ENCODE data around the gene MEGF11. TPM values are rescaled to one million over a fixed set of nuclear protein-coding genes. Genes with fewer than 3 reads are reported as not detected.

MEGF11 gene
- total RNA-seq (2012; rRNA removed): not detected in 2 replicates

GRCh38 chr15:66253418-66254088 is at the start of gene MEGF11:
MEGF11 (minus strand) TSS chr15:66253750; CDS start chr15:66128403, 125,347 bp downstream.
- peak within 1 kb of the TSS; percentile 10 for H3K9ac ChIP-seq (ENCODE audit: low read depth, low read length)
- no peaks in the 10 kb centered on the region for H3K36me3 ChIP-seq (ENCODE audit: insufficient read depth, low read length)
- H3K27me3 ChIP-seq (ENCODE audit: control insufficient read depth, insufficient read depth, low read length): peaks cover 86% of the 10 kb centered on the region
- H3K4me1 ChIP-seq (ENCODE audit: control insufficient read depth, insufficient read depth, low read length): peaks cover 13% of the 10 kb centered on the region
- H3K4me2 ChIP-seq (ENCODE audit: low read length): peak within 1 kb of the TSS; percentile 98
- H3K9me3 ChIP-seq (replicated peaks; ENCODE audit: low read length): no peaks in the 10 kb centered on the region
- H3K4me3 ChIP-seq (ENCODE audit: low read length): peak within 1 kb of the TSS; percentile 72

GRCh38 chr15:66302489-66303278 is 49.1 kb upstream of the MEGF11 start:
- Histone ChIP-seq H3K9me3 (replicated peaks; ENCODE audit: low read length) (no peaks in the 10 kb centered on the region), H3K4me2 (ENCODE audit: low read length) (no peak overlapping the region), H3K27me3 (ENCODE audit: control insufficient read depth, insufficient read depth, low read length) (no peaks in the 10 kb centered on the region), H3K9ac (ENCODE audit: low read depth, low read length) (no peak overlapping the region), H3K36me3 (ENCODE audit: insufficient read depth, low read length) (no peaks in the 10 kb centered on the region), H3K4me3 (ENCODE audit: low read length) (no peak overlapping the region), H3K4me1 (ENCODE audit: control insufficient read depth, insufficient read depth, low read length) (peaks cover 10% of the 10 kb centered on the region)

- H3K36me3 ChIP-seq (ENCODE audit: insufficient read depth, low read length): no peaks in the 10 kb centered on the region
- no peaks in the 10 kb centered on the region for H3K27me3 ChIP-seq (ENCODE audit: control insufficient read depth, insufficient read depth, low read length)
- H3K9ac ChIP-seq (ENCODE audit: low read depth, low read length): no peak overlapping the region
- peaks cover 24% of the 10 kb centered on the region for H3K4me1 ChIP-seq (ENCODE audit: control insufficient read depth, insufficient read depth, low read length)
- H3K9me3 ChIP-seq (replicated peaks; ENCODE audit: low read length): no peaks in the 10 kb centered on the region
- no peak overlapping the region for H3K4me2 ChIP-seq (ENCODE audit: low read length)
- H3K4me3 ChIP-seq (ENCODE audit: low read length): no peak overlapping the region
Measured at GRCh38 chr15:66298803-66299251, 45.3 kb upstream of the MEGF11 start.

- H3K36me3 ChIP-seq (ENCODE audit: insufficient read depth, low read length): no peaks in the 10 kb centered on the region
- H3K9ac ChIP-seq (ENCODE audit: low read depth, low read length): no peak overlapping the region
- H3K4me3 ChIP-seq (ENCODE audit: low read length): no peak overlapping the region
- no peaks in the 10 kb centered on the region for H3K9me3 ChIP-seq (replicated peaks; ENCODE audit: low read length)
- H3K27me3 ChIP-seq (ENCODE audit: control insufficient read depth, insufficient read depth, low read length): no peaks in the 10 kb centered on the region
- H3K4me2 ChIP-seq (ENCODE audit: low read length): no peak overlapping the region
- H3K4me1 ChIP-seq (ENCODE audit: control insufficient read depth, insufficient read depth, low read length): peaks cover 32% of the 10 kb centered on the region
Measured at GRCh38 chr15:66296186-66296585, 42.6 kb upstream of the MEGF11 start.

DNA sequence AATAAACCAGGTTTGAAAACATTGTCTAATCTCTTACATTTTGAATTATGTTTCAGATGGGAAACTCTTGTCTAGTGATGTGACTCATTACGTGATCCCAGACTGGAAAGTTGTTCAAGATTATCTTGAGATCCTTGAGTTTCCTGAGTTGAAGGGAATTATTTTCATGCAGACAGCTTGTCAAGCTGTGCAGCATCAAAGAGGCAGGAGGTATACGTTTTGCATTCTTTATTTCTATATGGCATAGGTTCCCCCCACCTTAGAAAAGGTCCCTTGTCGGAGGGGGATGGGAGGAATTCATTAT is 41.3 kb upstream of the MEGF11 start:
- Histone ChIP-seq H3K36me3 (ENCODE audit: insufficient read depth, low read length) (no peaks in the 10 kb centered on the region), H3K9me3 (replicated peaks; ENCODE audit: low read length) (no peaks in the 10 kb centered on the region), H3K4me3 (ENCODE audit: low read length) (peak overlapping the region; percentile 83), H3K4me1 (ENCODE audit: control insufficient read depth, insufficient read depth, low read length) (peaks cover 32% of the 10 kb centered on the region), H3K9ac (ENCODE audit: low read depth, low read length) (peak overlapping the region; percentile 92), H3K27me3 (ENCODE audit: control insufficient read depth, insufficient read depth, low read length) (no peaks in the 10 kb centered on the region), H3K4me2 (ENCODE audit: low read length) (peak overlapping the region; percentile 96)

DNA sequence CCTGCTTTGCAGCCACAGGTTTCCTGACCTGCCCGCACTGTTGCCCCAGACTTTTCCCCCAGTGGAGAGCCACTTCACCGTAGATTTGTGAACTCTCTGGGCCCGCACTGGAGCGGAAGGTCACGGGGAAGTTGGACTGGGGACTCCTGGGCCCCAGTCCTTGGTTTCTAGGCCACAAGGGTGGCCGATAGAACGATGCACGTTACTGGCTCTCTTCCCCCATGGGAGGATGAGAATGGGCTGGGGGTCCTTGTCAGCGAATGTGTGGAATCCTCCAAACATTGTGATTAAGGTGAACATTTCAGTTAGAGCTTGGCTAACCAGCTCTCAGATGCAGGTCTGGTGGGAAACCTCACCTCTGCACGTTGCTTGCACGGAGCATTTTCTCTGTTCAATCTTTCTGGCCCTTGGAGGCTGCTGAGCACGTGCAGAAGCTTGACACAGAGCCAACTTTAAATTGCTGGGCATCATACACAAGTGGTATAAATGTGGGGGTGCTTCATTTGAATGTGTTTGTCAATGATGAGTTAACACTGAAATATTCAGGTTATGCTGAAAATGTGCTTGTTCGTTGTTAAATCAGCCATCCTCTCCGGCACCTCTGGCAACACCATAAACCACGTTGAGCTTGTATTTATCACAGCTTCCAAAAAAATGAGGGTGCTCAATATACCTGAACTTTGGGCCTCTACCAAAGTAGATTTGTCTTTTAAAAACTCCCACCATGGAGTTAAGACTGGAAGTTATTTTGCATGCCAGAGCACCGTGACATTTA is 40.8 kb upstream of the MEGF11 start:
- Histone ChIP-seq H3K4me2 (ENCODE audit: low read length) (peak overlapping the region; percentile 96), H3K36me3 (ENCODE audit: insufficient read depth, low read length) (no peaks in the 10 kb centered on the region), H3K4me3 (ENCODE audit: low read length) (peak overlapping the region; percentile 83), H3K9me3 (replicated peaks; ENCODE audit: low read length) (no peaks in the 10 kb centered on the region), H3K27me3 (ENCODE audit: control insufficient read depth, insufficient read depth, low read length) (no peaks in the 10 kb centered on the region), H3K9ac (ENCODE audit: low read depth, low read length) (peak overlapping the region; percentile 92), H3K4me1 (ENCODE audit: control insufficient read depth, insufficient read depth, low read length) (peaks cover 32% of the 10 kb centered on the region)

GRCh38 chr15:66293419-66294156 is 40.0 kb upstream of the MEGF11 start, which contains the start of gene DIS3L:
DIS3L (plus strand) TSS chr15:66293568; CDS start chr15:66293597, 29 bp downstream.
- H3K36me3 ChIP-seq (ENCODE audit: insufficient read depth, low read length): no peaks in the 10 kb centered on the region
- H3K4me3 ChIP-seq (ENCODE audit: low read length): peak within 1 kb of the TSS; percentile 83
- H3K9ac ChIP-seq (ENCODE audit: low read depth, low read length): peak within 1 kb of the TSS; percentile 92
- peak within 1 kb of the TSS; percentile 96 for H3K4me2 ChIP-seq (ENCODE audit: low read length)
- peaks cover 26% of the 10 kb centered on the region for H3K4me1 ChIP-seq (ENCODE audit: control insufficient read depth, insufficient read depth, low read length)
- H3K9me3 ChIP-seq (replicated peaks; ENCODE audit: low read length): no peaks in the 10 kb centered on the region
- no peaks in the 10 kb centered on the region for H3K27me3 ChIP-seq (ENCODE audit: control insufficient read depth, insufficient read depth, low read length)

DNA sequence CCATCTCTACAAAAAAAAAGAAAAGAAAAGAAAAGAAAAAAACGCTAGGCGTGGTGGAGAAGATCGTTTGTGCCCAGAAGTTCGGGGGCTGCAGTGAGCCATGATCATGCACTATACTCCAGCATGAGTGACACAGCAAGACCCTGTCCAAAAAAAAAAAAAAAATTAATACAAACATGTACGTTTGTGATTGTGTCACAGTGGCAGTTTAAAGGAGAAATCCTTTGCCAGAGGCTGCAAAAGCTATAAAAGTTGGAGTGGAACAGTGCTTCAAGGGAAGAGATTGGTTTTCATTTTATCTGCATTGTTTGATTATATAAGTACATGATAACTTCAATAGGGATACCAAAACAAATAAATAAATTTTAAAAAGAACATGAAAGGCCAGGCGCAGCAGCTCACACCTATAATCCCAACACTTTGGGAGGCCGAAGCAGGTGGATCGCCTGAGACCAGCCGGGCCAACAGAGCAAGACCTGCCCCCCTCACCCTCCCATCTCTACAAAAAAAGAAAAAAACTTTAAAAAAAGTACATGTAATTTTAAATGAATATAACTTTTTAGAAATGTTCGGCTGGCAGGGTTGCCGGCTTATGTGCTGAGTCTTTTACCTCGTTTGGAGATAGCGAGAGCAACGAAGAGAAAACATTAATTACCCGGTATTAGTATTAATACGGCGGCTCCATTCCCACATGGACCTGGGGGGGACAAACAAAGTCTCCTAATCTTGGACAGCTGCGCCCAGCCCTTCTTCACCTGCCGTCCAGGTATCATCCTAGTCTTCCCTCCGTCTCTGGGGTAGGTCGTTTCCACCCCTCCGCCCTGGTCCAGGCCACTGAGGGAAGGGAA is 39.2 kb upstream of the MEGF11 start:
- H3K36me3 ChIP-seq (ENCODE audit: insufficient read depth, low read length): no peaks in the 10 kb centered on the region

GRCh38 chr15:66291816-66292570 is 38.4 kb upstream of the MEGF11 start:
- H3K4me2 ChIP-seq (ENCODE audit: low read length): no peak overlapping the region
- no peaks in the 10 kb centered on the region for H3K27me3 ChIP-seq (ENCODE audit: control insufficient read depth, insufficient read depth, low read length)
- H3K9me3 ChIP-seq (replicated peaks; ENCODE audit: low read length): no peaks in the 10 kb centered on the region
- H3K9ac ChIP-seq (ENCODE audit: low read depth, low read length): no peak overlapping the region
- H3K4me3 ChIP-seq (ENCODE audit: low read length): no peak overlapping the region
- H3K4me1 ChIP-seq (ENCODE audit: control insufficient read depth, insufficient read depth, low read length): peaks cover 22% of the 10 kb centered on the region
- H3K36me3 ChIP-seq (ENCODE audit: insufficient read depth, low read length): no peaks in the 10 kb centered on the region

More for the DNA sequence above, 39.2 kb upstream of the MEGF11 start:
- peak overlapping the region; percentile 92 for H3K9ac ChIP-seq (ENCODE audit: low read depth, low read length)
- H3K9me3 ChIP-seq (replicated peaks; ENCODE audit: low read length): no peaks in the 10 kb centered on the region
- peaks cover 22% of the 10 kb centered on the region for H3K4me1 ChIP-seq (ENCODE audit: control insufficient read depth, insufficient read depth, low read length)
- peak overlapping the region; percentile 96 for H3K4me2 ChIP-seq (ENCODE audit: low read length)
- H3K4me3 ChIP-seq (ENCODE audit: low read length): peak overlapping the region; percentile 83
- H3K27me3 ChIP-seq (ENCODE audit: control insufficient read depth, insufficient read depth, low read length): no peaks in the 10 kb centered on the region

- peaks cover 22% of the 10 kb centered on the region for H3K4me1 ChIP-seq (ENCODE audit: control insufficient read depth, insufficient read depth, low read length)
- H3K4me2 ChIP-seq (ENCODE audit: low read length): no peak overlapping the region
- H3K36me3 ChIP-seq (ENCODE audit: insufficient read depth, low read length): no peaks in the 10 kb centered on the region
- H3K9me3 ChIP-seq (replicated peaks; ENCODE audit: low read length): no peaks in the 10 kb centered on the region
- no peak overlapping the region for H3K4me3 ChIP-seq (ENCODE audit: low read length)
- H3K9ac ChIP-seq (ENCODE audit: low read depth, low read length): no peak overlapping the region
- H3K27me3 ChIP-seq (ENCODE audit: control insufficient read depth, insufficient read depth, low read length): no peaks in the 10 kb centered on the region
Measured at GRCh38 chr15:66290518-66290917, 37.0 kb upstream of the MEGF11 start.
